ENCODE results near the gene JAKMIP2. TPM values are rescaled to one million over a fixed set of nuclear protein-coding genes. Genes with fewer than 3 reads are reported as not detected.

The JAKMIP2 gene
- total RNA-seq, 6 experiments from 2014 or later: 0.07 to 0.56 (median 0.31) TPM

DNA sequence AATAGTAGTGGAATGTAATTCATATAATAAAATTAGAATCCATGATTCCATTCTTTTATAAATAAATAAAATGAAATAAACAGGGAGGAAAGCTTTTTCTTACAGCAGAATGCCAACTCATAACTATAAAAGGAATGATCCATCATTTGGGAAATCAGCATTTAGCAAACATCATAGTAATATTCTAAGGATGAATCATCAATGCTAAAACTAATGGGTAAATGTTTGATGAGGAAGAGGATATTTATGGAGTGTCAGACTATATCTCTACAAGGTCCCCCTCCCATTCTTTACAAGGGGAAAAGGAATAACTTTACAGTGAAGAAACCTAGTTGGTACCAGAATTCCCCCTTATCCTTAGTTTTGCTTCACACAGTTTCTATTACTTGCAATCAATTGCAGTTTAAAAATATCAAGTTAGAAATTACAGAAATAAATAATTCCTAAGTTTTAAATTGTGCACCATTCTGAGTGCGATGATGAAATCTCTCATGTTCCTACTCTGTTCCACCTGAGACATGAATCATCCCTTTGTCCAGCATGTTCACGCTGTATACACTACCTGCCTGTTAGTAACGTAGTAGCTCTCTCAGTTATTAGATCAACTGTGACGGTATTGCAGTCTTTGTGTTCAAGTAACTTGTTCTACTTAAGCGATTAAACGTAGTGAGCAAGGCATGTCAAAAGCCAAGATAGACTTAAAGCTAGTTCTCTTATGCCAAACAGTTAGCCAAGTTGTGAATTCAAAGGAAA is 14.2 kb upstream of the JAKMIP2 start:
- TF ChIP-seq, protein P1, sequence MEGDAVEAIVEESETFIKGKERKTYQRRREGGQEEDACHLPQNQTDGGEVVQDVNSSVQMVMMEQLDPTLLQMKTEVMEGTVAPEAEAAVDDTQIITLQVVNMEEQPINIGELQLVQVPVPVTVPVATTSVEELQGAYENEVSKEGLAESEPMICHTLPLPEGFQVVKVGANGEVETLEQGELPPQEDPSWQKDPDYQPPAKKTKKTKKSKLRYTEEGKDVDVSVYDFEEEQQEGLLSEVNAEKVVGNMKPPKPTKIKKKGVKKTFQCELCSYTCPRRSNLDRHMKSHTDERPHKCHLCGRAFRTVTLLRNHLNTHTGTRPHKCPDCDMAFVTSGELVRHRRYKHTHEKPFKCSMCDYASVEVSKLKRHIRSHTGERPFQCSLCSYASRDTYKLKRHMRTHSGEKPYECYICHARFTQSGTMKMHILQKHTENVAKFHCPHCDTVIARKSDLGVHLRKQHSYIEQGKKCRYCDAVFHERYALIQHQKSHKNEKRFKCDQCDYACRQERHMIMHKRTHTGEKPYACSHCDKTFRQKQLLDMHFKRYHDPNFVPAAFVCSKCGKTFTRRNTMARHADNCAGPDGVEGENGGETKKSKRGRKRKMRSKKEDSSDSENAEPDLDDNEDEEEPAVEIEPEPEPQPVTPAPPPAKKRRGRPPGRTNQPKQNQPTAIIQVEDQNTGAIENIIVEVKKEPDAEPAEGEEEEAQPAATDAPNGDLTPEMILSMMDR (IDR thresholded peaks at IDR 0.05): no peak
- no peak for TF ChIP-seq POLR2A (IDR thresholded peaks at IDR 0.05)
- H3K9me3 ChIP-seq: no peaks in the 10 kb centered on the region
- H3K36me3 ChIP-seq: no peaks in the 10 kb centered on the region
- peaks cover 0 to 8% (median 4%) of the 10 kb centered on the region in 4 donors for H3K4me1 ChIP-seq
- no peak for ATAC-seq
- 76% methylated on average over 6 of the region's 6 CpGs for WGBS (ENCODE audit: insufficient coverage, low coverage, low lambda C conversion rate, missing lambda C conversion rate)
- no peak for DNase-seq
- no peak overlapping the region for H3K27ac ChIP-seq
- intact Hi-C loops (cut with DNase I): no loop called here
- H3K4me3 ChIP-seq: no peak overlapping the region
- no peaks in the 10 kb centered on the region for H3K27me3 ChIP-seq

DNA sequence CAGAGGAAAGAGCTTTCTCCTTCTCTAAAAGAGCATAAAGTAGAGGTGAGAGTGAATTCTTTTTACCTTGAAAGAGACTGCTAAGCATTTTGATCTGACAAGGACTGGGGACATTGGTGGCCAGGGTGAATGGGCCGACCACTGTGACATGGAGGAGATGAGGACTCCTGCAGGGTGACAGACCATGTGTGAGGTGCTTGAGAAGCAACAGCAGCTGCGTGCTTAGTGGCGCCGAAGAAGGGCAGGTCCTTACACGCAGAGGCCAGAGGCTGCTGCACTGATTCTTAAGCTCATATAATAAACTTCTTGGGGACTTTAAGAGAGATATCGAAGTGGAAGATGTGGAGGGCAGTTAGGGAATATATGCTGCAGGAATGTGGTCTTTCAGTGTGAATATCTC is 8.7 kb upstream of the JAKMIP2 start:
- H3K27me3 ChIP-seq: no peaks in the 10 kb centered on the region
- H3K4me3 ChIP-seq: no peak overlapping the region
- H3K36me3 ChIP-seq: no peaks in the 10 kb centered on the region
- WGBS (ENCODE audit: insufficient coverage, low coverage, low lambda C conversion rate, missing lambda C conversion rate): 79% methylated on average over 6 of the region's 6 CpGs
- no peaks in the 10 kb centered on the region for H3K9me3 ChIP-seq
- H3K27ac ChIP-seq: no peak overlapping the region
- TF ChIP-seq, protein P1 (IDR thresholded peaks at IDR 0.05): no peak
- no peak for TF ChIP-seq POLR2A (IDR thresholded peaks at IDR 0.05)
- ATAC-seq: no peak
- DNase-seq: no peak
- peaks cover 0 to 6% (median 0%) of the 10 kb centered on the region in 4 donors for H3K4me1 ChIP-seq
- intact Hi-C loops (cut with DNase I): no loop called here

DNA sequence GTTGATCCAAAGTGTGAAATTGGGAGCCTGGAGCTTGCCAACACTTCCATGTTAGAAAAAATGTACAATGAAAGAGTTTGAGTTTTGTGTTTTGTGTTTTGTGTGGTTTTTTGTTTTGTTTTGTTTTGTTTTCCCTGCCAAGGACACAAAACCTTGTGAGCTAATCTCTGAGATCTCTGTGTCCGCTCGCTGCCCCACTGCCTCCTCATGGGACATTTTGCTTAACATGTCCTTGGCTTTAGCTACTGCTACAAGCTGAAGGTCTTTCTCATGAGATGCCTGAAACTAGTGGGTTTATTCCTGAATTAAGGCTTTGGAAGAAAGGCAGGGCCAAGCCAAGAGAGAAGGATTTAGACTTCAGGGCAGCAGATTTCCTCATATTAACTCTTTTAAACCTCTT is 7.3 kb upstream of the JAKMIP2 start:
- no peak for DNase-seq
- H3K4me3 ChIP-seq: no peak overlapping the region
- no peaks in the 10 kb centered on the region for H3K9me3 ChIP-seq
- ATAC-seq: no peak
- TF ChIP-seq, protein P1 (IDR thresholded peaks at IDR 0.05): no peak
- no peak for TF ChIP-seq POLR2A (IDR thresholded peaks at IDR 0.05)
- no peaks in the 10 kb centered on the region for H3K36me3 ChIP-seq
- WGBS (ENCODE audit: insufficient coverage, low coverage, low lambda C conversion rate, missing lambda C conversion rate): 86% methylated on average over 2 of the region's 2 CpGs
- H3K27ac ChIP-seq: no peak overlapping the region
- no peaks in the 10 kb centered on the region for H3K27me3 ChIP-seq
- H3K4me1 ChIP-seq: peaks cover 0 to 6% (median 0%) of the 10 kb centered on the region in 4 donors
- intact Hi-C loops (cut with DNase I): no loop called here

DNA sequence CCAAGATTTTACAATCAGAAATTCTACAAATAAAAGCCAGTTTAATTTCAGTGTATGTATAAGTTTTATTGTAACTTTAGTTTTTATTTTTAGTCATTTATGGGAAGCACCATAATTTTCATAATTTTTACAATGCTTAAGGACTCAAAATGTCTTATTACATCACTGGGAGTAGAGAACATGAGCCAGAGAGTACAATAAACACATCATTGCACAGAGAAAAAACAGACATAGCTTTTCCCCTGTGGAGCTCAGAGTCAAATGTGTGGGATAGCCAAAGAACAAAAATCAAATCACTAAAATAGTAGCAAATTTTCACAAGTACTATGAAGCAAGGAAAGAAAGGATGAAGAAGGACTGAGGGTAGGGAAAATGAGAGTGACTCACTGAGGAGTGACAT is 5.5 kb upstream of the JAKMIP2 start:
- no peak overlapping the region for H3K4me3 ChIP-seq
- no peak for ATAC-seq
- intact Hi-C loops (cut with DNase I): no loop called here
- DNase-seq: no peak
- H3K9me3 ChIP-seq: no peaks in the 10 kb centered on the region
- H3K4me1 ChIP-seq: peaks cover 0 to 6% (median 0%) of the 10 kb centered on the region in 4 donors
- no peaks in the 10 kb centered on the region for H3K36me3 ChIP-seq
- TF ChIP-seq, protein P1 (IDR thresholded peaks at IDR 0.05): no peak
- no peak for TF ChIP-seq POLR2A (IDR thresholded peaks at IDR 0.05)
- H3K27me3 ChIP-seq: no peaks in the 10 kb centered on the region
- no peak overlapping the region for H3K27ac ChIP-seq
